NB4 (cell line): ENCODE data around the gene SNED1.
A peak's percentile ranks its signal among the peaks of the same experiment; 100 is the strongest.

ENCODE experiments used
- DNase-seq: peaks from one replicate; pipeline ENCODE4 v3.0.0; 2010; ENCODE audit warnings: low read depth
- H3K4me3 ChIP-seq: one replicate; pipeline ENCODE4 v1.5.1; 2011; ENCODE audit warnings: mild to moderate bottlenecking, low read depth, low read length, moderate library complexity
- CTCF ChIP-seq: IDR thresholded peaks from one replicate; pipeline ENCODE4 v1.5.1; 2012; ENCODE audit warnings: low read depth, low read length
- MAX ChIP-seq: IDR thresholded peaks from 2 replicates; pipeline ENCODE4 v1.6.1; 2011; ENCODE audit warnings: low read depth, low read length
- MYC ChIP-seq: IDR thresholded peaks from 2 replicates; pipeline ENCODE4 v1.6.1; 2011; ENCODE audit warnings: low read depth, low read length
- POLR2A ChIP-seq: IDR thresholded peaks from 2 replicates; pipeline ENCODE4 v1.6.1; 2011; ENCODE audit warnings: mild to moderate bottlenecking; ENCODE audit not compliant: insufficient read length; ENCODE audit errors: extremely low read depth

SNED1 gene

GRCh38 chr2:240990726-240991377, 7.6 kb upstream of the SNED1 start:
- no peak for DNase-seq
- H3K4me3 ChIP-seq, result no peak overlapping the region
- no peak for TF ChIP-seq CTCF
- no peak for TF ChIP-seq MAX
- TF ChIP-seq MYC, result no peak

GRCh38 chr2:240991378-240992263, 6.8 kb upstream of the SNED1 start:
- DNase-seq, result peak; percentile 88
- TF ChIP-seq MYC (peak; percentile 43; the same call in 1 of the 2 replicates), MAX (peak; percentile 74), CTCF (no peak)
- H3K4me3 ChIP-seq, result no peak overlapping the region

GRCh38 chr2:240992572-240993291, 5.7 kb upstream of the SNED1 start:
- DNase-seq, result peak; percentile 65
- H3K4me3 ChIP-seq, result no peak overlapping the region
- peak; percentile 15; the same call in 1 of the 2 replicates for TF ChIP-seq MAX
- no peak for TF ChIP-seq POLR2A

- no peak overlapping the region for H3K4me3 ChIP-seq
- DNase-seq, result no peak
- no peak for TF ChIP-seq MAX
- TF ChIP-seq MYC, result no peak
These were observed 4.8 kb upstream of the SNED1 start for GRCh38 chr2:240993446-240994170.

GRCh38 chr2:240994171-240994896, 4.1 kb upstream of the SNED1 start:
- no peak for DNase-seq
- H3K4me3 ChIP-seq, result no peak overlapping the region
- TF ChIP-seq CTCF, result no peak
- no peak for TF ChIP-seq MAX
- TF ChIP-seq POLR2A, result no peak
- TF ChIP-seq MYC, result no peak
